ENCODE data around the gene DAB1.
"Not testable (repeated sequence)": the region's sequence is repeated elsewhere in the genome, so short reads cannot be mapped to it uniquely, and the experiment has no call there.

DAB1 gene

DNA sequence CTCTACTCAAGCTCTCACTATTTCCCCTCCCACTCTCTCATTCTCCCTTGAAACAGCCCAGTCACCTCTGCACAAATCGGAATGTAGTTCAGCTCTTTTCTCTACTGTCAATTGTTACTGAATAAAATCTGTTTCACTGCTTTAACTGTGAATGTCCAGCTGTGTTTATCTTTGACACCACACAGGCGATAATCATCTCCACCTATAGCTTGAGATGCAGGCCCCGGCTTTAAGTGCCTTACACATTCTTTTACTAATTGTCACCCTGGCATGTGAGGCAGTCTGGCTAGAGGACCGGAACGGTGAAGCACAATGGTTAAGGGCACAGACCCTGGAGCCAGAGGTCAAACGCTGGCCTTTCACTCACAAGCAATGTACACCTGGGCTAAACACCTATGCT lies 335.2 kb downstream of the DAB1 start:
- TF ChIP-seq FOXK2 (IDR thresholded peaks at IDR 0.05) (no peak), BHLHE40 (IDR thresholded peaks at IDR 0.05; ENCODE audit: borderline replicate concordance) (no peak), LEF1 (IDR thresholded peaks at IDR 0.05; ENCODE audit: borderline replicate concordance) (no peak), ELF4 (IDR thresholded peaks at IDR 0.05) (no peak), TARDBP (IDR thresholded peaks at IDR 0.05) (no peak), NFRKB (IDR thresholded peaks at IDR 0.05) (no peak), FOXA1 (IDR thresholded peaks at IDR 0.05) (no peak), ARNT (IDR thresholded peaks at IDR 0.05) (no peak), HDGF (IDR thresholded peaks at IDR 0.05; ENCODE audit: borderline replicate concordance) (no peak), FOXM1 (IDR thresholded peaks at IDR 0.05; ENCODE audit: borderline replicate concordance) (no peak), SP1 (IDR thresholded peaks at IDR 0.05) (no peak), CTBP1 (IDR thresholded peaks at IDR 0.05; ENCODE audit: borderline replicate concordance) (no peak), ZNF384 (IDR thresholded peaks at IDR 0.05) (no peak), SUZ12 (IDR thresholded peaks at IDR 0.05) (no peak), L3MBTL2 (conservative IDR thresholded peaks at IDR 0.05) (no peak)
- TF ChIP-seq, protein P1, sequence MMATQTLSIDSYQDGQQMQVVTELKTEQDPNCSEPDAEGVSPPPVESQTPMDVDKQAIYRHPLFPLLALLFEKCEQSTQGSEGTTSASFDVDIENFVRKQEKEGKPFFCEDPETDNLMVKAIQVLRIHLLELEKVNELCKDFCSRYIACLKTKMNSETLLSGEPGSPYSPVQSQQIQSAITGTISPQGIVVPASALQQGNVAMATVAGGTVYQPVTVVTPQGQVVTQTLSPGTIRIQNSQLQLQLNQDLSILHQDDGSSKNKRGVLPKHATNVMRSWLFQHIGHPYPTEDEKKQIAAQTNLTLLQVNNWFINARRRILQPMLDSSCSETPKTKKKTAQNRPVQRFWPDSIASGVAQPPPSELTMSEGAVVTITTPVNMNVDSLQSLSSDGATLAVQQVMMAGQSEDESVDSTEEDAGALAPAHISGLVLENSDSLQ (IDR thresholded peaks at IDR 0.05): no peak
- DNase-seq (ENCODE audit: extremely low spot score): no peak
- ChIA-PET CTCF (no interaction called here), POLR2A (no interaction called here)

DNA sequence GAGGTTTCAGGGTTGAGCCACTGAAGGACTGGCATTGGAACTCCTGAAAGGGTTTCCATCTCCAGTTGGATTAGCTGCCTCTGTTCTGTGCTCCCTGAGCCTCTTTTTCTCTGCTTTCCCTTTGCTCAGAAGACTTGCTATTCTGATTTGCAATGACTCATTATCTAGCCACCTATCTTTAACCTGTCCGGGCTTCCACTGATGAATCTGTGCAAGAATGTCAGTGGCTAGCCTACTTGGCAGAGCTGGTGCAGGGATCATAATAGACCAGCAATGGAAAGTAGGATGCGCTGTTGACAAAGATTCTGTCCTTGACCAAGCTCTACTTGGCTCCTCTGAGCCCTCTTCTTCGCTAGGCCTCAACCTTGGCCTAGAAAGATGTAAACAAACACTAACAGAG lies 336.2 kb downstream of the DAB1 start:
- DNase-seq (ENCODE audit: extremely low spot score); POLR2A ChIA-PET; CTCF ChIA-PET: not testable (repeated sequence)

DNA sequence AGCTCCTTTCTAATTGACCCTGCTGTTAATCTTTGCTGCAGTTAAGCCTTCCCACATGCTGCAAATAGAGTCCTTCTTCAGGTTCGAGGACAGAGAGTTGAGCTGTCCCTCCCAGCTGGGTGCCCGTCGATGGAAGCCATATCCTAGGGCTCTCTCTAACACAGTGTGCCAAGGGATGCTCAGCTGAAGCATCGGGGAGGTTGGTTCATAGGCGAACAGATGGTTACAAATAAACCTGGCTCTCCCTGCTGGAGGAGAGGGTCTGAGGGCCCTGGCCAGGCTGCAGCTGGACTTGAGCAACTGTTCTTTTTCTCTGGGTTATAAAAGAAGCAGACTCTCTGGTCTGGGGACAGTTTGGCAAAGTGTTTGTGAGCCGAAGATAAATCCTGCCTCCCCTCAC lies 337.7 kb downstream of the DAB1 start:
- no peak for DNase-seq (ENCODE audit: extremely low spot score)
- ChIA-PET CTCF (no interaction called here), POLR2A (no interaction called here)
- TF ChIP-seq ELF4 (IDR thresholded peaks at IDR 0.05): no peak
- no peak for TF ChIP-seq FOXA1 (IDR thresholded peaks at IDR 0.05)
- no peak for TF ChIP-seq SUZ12 (IDR thresholded peaks at IDR 0.05)
- TF ChIP-seq CTBP1 (IDR thresholded peaks at IDR 0.05; ENCODE audit: borderline replicate concordance): no peak
- no peak for TF ChIP-seq HDGF (IDR thresholded peaks at IDR 0.05; ENCODE audit: borderline replicate concordance)
- TF ChIP-seq SP1 (IDR thresholded peaks at IDR 0.05): no peak
- TF ChIP-seq FOXK2 (IDR thresholded peaks at IDR 0.05): no peak
- TF ChIP-seq ARNT (IDR thresholded peaks at IDR 0.05): no peak
- TF ChIP-seq, protein P1 (IDR thresholded peaks at IDR 0.05): no peak
- TF ChIP-seq LEF1 (IDR thresholded peaks at IDR 0.05; ENCODE audit: borderline replicate concordance): no peak
- no peak for TF ChIP-seq TARDBP (IDR thresholded peaks at IDR 0.05)
- TF ChIP-seq FOXM1 (IDR thresholded peaks at IDR 0.05; ENCODE audit: borderline replicate concordance): no peak
- no peak for TF ChIP-seq BHLHE40 (IDR thresholded peaks at IDR 0.05; ENCODE audit: borderline replicate concordance)
- TF ChIP-seq ZNF384 (IDR thresholded peaks at IDR 0.05): no peak
- no peak for TF ChIP-seq L3MBTL2 (conservative IDR thresholded peaks at IDR 0.05)
- TF ChIP-seq NFRKB (IDR thresholded peaks at IDR 0.05): no peak

DNA sequence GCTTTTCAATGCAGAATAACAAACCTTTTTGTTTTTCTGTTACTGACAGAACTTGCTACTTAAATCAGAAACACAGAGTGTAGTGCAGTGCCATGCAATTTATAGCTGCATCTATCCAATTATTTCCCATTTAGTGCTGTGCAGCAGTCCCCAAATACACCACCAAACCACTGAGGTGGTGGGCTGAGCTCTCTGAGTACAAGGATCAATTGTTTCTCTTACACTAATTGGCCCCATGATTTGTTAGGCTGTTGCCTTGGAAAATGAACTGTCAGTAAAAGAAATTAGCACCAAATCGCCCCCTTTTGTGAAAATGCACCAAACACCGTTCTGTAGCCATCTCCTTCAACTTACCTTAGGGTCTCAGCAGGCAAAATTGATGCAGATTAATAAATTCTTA lies 339.2 kb downstream of the DAB1 start:
- POLR2A ChIA-PET: no interaction called here

DNA sequence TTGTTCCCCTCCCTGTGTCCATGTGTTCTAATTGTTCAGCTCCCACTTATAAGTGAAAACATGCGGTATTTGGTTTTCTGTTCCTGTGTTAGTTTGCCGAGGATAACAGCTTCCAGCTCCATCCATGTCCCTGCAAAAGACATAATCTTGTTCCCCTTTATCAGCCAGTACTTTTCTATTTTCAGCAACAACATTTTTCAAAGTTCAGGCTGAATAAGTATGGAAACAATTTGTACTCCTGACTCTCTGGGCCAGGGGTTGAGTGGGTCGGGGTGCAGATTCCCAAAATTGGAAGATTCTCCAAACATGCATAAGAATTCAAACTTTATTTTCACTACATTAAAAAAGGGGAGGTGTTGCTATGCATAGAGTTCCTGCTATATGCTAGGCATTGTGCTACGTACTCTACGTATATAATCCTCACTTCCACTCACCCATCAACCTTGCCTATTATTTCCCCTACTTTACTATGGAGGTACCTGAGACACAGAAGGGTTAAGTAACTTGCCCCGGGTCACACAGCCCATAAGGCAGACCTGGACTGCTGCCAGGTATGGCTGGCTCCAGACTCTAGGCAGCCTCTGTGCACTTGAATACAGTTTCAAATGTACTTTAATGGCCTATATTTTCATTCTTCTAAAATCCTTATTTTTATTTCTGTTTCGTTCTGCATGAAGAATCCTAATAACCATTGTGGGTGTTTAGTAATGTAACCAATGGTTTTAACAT lies 341.0 kb downstream of the DAB1 start:
- TF ChIP-seq FOXK2 (IDR thresholded peaks at IDR 0.05) (no peak), SP1 (IDR thresholded peaks at IDR 0.05) (no peak), L3MBTL2 (conservative IDR thresholded peaks at IDR 0.05) (no peak), ARNT (IDR thresholded peaks at IDR 0.05) (no peak), NFRKB (IDR thresholded peaks at IDR 0.05) (no peak), HDGF (IDR thresholded peaks at IDR 0.05; ENCODE audit: borderline replicate concordance) (no peak), ELF4 (IDR thresholded peaks at IDR 0.05) (no peak), CTBP1 (IDR thresholded peaks at IDR 0.05; ENCODE audit: borderline replicate concordance) (no peak), BHLHE40 (IDR thresholded peaks at IDR 0.05; ENCODE audit: borderline replicate concordance) (no peak), FOXM1 (IDR thresholded peaks at IDR 0.05; ENCODE audit: borderline replicate concordance) (no peak), LEF1 (IDR thresholded peaks at IDR 0.05; ENCODE audit: borderline replicate concordance) (no peak)
- TF ChIP-seq, protein P1 (IDR thresholded peaks at IDR 0.05): no peak
- DNase-seq (ENCODE audit: extremely low spot score): no peak
- POLR2A ChIA-PET: no interaction called here
- CTCF ChIA-PET: no interaction called here

More for the DNA sequence above, 339.2 kb downstream of the DAB1 start:
- no peak for DNase-seq (ENCODE audit: extremely low spot score)
- CTCF ChIA-PET: no interaction called here
- TF ChIP-seq SP1 (IDR thresholded peaks at IDR 0.05) (no peak), FOXA1 (IDR thresholded peaks at IDR 0.05) (no peak), ELF4 (IDR thresholded peaks at IDR 0.05) (no peak), NFRKB (IDR thresholded peaks at IDR 0.05) (no peak), LEF1 (IDR thresholded peaks at IDR 0.05; ENCODE audit: borderline replicate concordance) (no peak), TARDBP (IDR thresholded peaks at IDR 0.05) (no peak), SUZ12 (IDR thresholded peaks at IDR 0.05) (no peak), FOXK2 (IDR thresholded peaks at IDR 0.05) (no peak), FOXM1 (IDR thresholded peaks at IDR 0.05; ENCODE audit: borderline replicate concordance) (no peak), CTBP1 (IDR thresholded peaks at IDR 0.05; ENCODE audit: borderline replicate concordance) (no peak)
- TF ChIP-seq, protein P1 (IDR thresholded peaks at IDR 0.05): no peak
